ENCODE results near the gene NPAS3.

NPAS3 gene

DNA sequence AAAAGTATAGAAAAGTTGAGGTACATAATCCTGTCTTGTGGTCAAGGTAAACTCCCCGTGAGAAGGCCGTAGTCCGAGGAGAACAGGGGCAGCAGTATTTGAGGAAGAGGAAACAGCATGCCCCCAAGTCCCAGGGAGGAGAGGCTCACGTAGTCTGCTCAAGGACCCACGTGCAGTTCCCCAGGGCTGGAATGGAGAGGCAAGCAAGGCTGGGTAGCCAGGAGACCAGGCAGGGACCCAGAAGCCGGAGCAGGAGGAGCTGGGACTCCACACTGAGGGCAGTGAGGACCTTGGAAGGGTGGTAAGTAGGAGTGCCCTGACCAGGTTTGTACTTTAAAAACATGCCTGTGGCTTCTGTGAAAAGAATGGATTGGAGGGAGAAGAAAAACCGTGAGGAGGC lies 912.1 kb downstream of the NPAS3 start:
- TF ChIP-seq, protein P1, sequence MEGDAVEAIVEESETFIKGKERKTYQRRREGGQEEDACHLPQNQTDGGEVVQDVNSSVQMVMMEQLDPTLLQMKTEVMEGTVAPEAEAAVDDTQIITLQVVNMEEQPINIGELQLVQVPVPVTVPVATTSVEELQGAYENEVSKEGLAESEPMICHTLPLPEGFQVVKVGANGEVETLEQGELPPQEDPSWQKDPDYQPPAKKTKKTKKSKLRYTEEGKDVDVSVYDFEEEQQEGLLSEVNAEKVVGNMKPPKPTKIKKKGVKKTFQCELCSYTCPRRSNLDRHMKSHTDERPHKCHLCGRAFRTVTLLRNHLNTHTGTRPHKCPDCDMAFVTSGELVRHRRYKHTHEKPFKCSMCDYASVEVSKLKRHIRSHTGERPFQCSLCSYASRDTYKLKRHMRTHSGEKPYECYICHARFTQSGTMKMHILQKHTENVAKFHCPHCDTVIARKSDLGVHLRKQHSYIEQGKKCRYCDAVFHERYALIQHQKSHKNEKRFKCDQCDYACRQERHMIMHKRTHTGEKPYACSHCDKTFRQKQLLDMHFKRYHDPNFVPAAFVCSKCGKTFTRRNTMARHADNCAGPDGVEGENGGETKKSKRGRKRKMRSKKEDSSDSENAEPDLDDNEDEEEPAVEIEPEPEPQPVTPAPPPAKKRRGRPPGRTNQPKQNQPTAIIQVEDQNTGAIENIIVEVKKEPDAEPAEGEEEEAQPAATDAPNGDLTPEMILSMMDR (IDR thresholded peaks at IDR 0.05; ENCODE audit: low read length): no peak
- TF ChIP-seq EZH2 (optimal IDR thresholded peaks at IDR 0.05; ENCODE audit: low read depth, low read length): no peak
- no peaks in the 10 kb centered on the region for H3K79me2 ChIP-seq (ENCODE audit: low read length)
- H3K9ac ChIP-seq (ENCODE audit: low read length): no peak overlapping the region
- no peaks in the 10 kb centered on the region for H3K27me3 ChIP-seq (replicated peaks; ENCODE audit: insufficient read depth, low read length)
- H3K4me1 ChIP-seq (ENCODE audit: low read length): no peaks in the 10 kb centered on the region
- no peak overlapping the region for H3K4me2 ChIP-seq (ENCODE audit: low read depth, low read length)
- no peak overlapping the region for H3K4me3 ChIP-seq (ENCODE audit: low read length)
- DNase-seq: no peak
- no peak overlapping the region for H2AFZ ChIP-seq (ENCODE audit: low read length)
- no peaks in the 10 kb centered on the region for H3K9me3 ChIP-seq (replicated peaks; ENCODE audit: insufficient read depth, low read length)
- no peaks in the 10 kb centered on the region for H3F3A ChIP-seq (ENCODE audit: insufficient read depth, low read length)
- no peaks in the 10 kb centered on the region for H4K20me1 ChIP-seq (ENCODE audit: insufficient read depth, low read length)
- H3K36me3 ChIP-seq (replicated peaks; ENCODE audit: insufficient read depth, low read length): no peaks in the 10 kb centered on the region
- no peak overlapping the region for H3K27ac ChIP-seq (ENCODE audit: low read length)
- no peaks in the 10 kb centered on the region for H3K9me2 ChIP-seq (replicated peaks; ENCODE audit: insufficient read depth, low read length)

DNA sequence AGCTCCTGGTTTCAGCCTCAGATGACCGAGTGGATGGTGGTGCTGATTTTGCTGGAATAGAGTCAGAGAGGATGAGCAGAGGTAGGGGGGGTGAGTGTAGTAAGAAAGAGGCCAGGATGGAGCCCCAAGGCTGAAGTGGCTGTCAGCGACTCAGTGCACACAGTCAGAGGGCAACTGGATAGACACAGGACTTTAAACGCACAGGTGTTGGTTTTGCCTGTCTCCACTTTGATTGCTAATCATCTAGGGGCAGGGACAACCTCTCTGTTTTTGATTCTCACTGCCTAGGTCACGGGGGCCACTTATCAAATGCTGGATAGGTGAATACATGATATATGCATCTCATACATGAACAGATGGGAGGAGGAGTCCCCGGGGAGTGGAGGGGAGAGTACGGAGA lies 912.7 kb downstream of the NPAS3 start:
- H3K9me2 ChIP-seq (replicated peaks; ENCODE audit: insufficient read depth, low read length): no peaks in the 10 kb centered on the region
- no peaks in the 10 kb centered on the region for H4K20me1 ChIP-seq (ENCODE audit: insufficient read depth, low read length)
- no peak for DNase-seq
- no peak overlapping the region for H3K9ac ChIP-seq (ENCODE audit: low read length)
- H3K79me2 ChIP-seq (ENCODE audit: low read length): no peaks in the 10 kb centered on the region
- no peak overlapping the region for H3K4me3 ChIP-seq (ENCODE audit: low read length)
- H3K36me3 ChIP-seq (replicated peaks; ENCODE audit: insufficient read depth, low read length): no peaks in the 10 kb centered on the region
- no peaks in the 10 kb centered on the region for H3F3A ChIP-seq (ENCODE audit: insufficient read depth, low read length)
- H3K27ac ChIP-seq (ENCODE audit: low read length): no peak overlapping the region
- no peaks in the 10 kb centered on the region for H3K4me1 ChIP-seq (ENCODE audit: low read length)
- no peak overlapping the region for H2AFZ ChIP-seq (ENCODE audit: low read length)
- no peak overlapping the region for H3K4me2 ChIP-seq (ENCODE audit: low read depth, low read length)
- H3K27me3 ChIP-seq (replicated peaks; ENCODE audit: insufficient read depth, low read length): no peaks in the 10 kb centered on the region
- TF ChIP-seq EZH2phosphoT487 (IDR thresholded peaks at IDR 0.05; ENCODE audit: low read length) (no peak), EZH2 (optimal IDR thresholded peaks at IDR 0.05; ENCODE audit: low read depth, low read length) (no peak)
- TF ChIP-seq, protein P1 (IDR thresholded peaks at IDR 0.05; ENCODE audit: low read length): no peak
- no peaks in the 10 kb centered on the region for H3K9me3 ChIP-seq (replicated peaks; ENCODE audit: insufficient read depth, low read length)

DNA sequence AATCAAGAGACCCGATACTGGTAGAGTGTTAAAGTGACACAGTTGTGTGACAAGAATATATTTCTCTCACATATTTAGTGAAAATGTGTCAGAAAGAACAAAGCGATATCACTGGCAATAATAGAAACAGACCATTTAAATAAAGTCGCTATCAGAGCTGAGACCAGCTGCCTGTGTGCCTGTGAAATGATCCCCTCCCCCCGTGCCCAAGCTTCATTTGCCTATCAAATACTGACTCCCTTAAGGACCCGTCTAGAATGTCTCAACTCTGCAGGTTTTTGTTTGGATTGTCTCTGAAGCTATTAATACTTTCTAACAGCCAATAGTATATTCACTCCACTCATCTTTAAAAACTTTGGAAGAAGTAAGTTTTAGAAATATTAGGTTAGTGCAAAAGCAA lies 913.3 kb downstream of the NPAS3 start:
- Histone ChIP-seq H4K20me1 (ENCODE audit: insufficient read depth, low read length) (no peaks in the 10 kb centered on the region), H3K27me3 (replicated peaks; ENCODE audit: insufficient read depth, low read length) (no peaks in the 10 kb centered on the region), H3K9me2 (replicated peaks; ENCODE audit: insufficient read depth, low read length) (no peaks in the 10 kb centered on the region), H3K79me2 (ENCODE audit: low read length) (no peaks in the 10 kb centered on the region), H2AFZ (ENCODE audit: low read length) (no peak overlapping the region), H3K4me3 (ENCODE audit: low read length) (no peak overlapping the region), H3F3A (ENCODE audit: insufficient read depth, low read length) (no peaks in the 10 kb centered on the region), H3K4me2 (ENCODE audit: low read depth, low read length) (no peak overlapping the region), H3K36me3 (replicated peaks; ENCODE audit: insufficient read depth, low read length) (no peaks in the 10 kb centered on the region), H3K9ac (ENCODE audit: low read length) (no peak overlapping the region), H3K9me3 (replicated peaks; ENCODE audit: insufficient read depth, low read length) (no peaks in the 10 kb centered on the region), H3K4me1 (ENCODE audit: low read length) (no peaks in the 10 kb centered on the region), H3K27ac (ENCODE audit: low read length) (no peak overlapping the region)
- DNase-seq: no peak
- no peak for TF ChIP-seq EZH2 (optimal IDR thresholded peaks at IDR 0.05; ENCODE audit: low read depth, low read length)
- TF ChIP-seq EZH2phosphoT487 (IDR thresholded peaks at IDR 0.05; ENCODE audit: low read length): no peak
- TF ChIP-seq, protein P1 (IDR thresholded peaks at IDR 0.05; ENCODE audit: low read length): no peak
